ENCODE results near the gene ITGB6.
A peak's percentile ranks its signal among the peaks of the same experiment; 100 is the strongest.
"Not testable (repeated sequence)": the region's sequence is repeated elsewhere in the genome, so short reads cannot be mapped to it uniquely, and the experiment has no call there.

ITGB6 gene

GRCh38 chr2:160139991-160140390 is 60.1 kb downstream of the ITGB6 start:
- DNase-seq (ENCODE audit: low read depth): no peak

- DNase-seq (ENCODE audit: low read depth): no peak
Observed at GRCh38 chr2:160139350-160139749, 60.7 kb downstream of the ITGB6 start.

GRCh38 chr2:160138406-160138805 is 61.7 kb downstream of the ITGB6 start:
- DNase-seq (ENCODE audit: low read depth): no peak

GRCh38 chr2:160137464-160137863 is 62.6 kb downstream of the ITGB6 start:
- no peak for DNase-seq (ENCODE audit: low read depth)

GRCh38 chr2:160132761-160133160 is 67.3 kb downstream of the ITGB6 start:
- no peak for DNase-seq (ENCODE audit: low read depth)

- DNase-seq (ENCODE audit: low read depth): no peak
Observed at GRCh38 chr2:160126756-160127155, 73.3 kb downstream of the ITGB6 start.

GRCh38 chr2:160126315-160126714 is 73.8 kb downstream of the ITGB6 start:
- no peak for DNase-seq (ENCODE audit: low read depth)

GRCh38 chr2:160125828-160126227 is 74.2 kb downstream of the ITGB6 start:
- DNase-seq (ENCODE audit: low read depth): no peak

- no peak for DNase-seq (ENCODE audit: low read depth)
Observed at GRCh38 chr2:160125366-160125765, 74.7 kb downstream of the ITGB6 start.

- peak; percentile 12 for DNase-seq (ENCODE audit: low read depth)
Observed at GRCh38 chr2:160124571-160124970, 75.5 kb downstream of the ITGB6 start.

GRCh38 chr2:160114721-160115120 is 85.4 kb downstream of the ITGB6 start:
- DNase-seq (ENCODE audit: low read depth): not testable (repeated sequence)

GRCh38 chr2:160114020-160114419 is 86.1 kb downstream of the ITGB6 start:
- DNase-seq (ENCODE audit: low read depth): no peak

- DNase-seq (ENCODE audit: low read depth): no peak
Observed at GRCh38 chr2:160111951-160112798, 87.9 kb downstream of the ITGB6 start.

GRCh38 chr2:160110674-160111239 is 89.3 kb downstream of the ITGB6 start:
- DNase-seq (ENCODE audit: low read depth): no peak

- DNase-seq (ENCODE audit: low read depth): peak; percentile 76
Observed at GRCh38 chr2:160109939-160110673, 90.0 kb downstream of the ITGB6 start.

GRCh38 chr2:160109243-160109642 is 90.8 kb downstream of the ITGB6 start:
- no peak for DNase-seq (ENCODE audit: low read depth)

- no peak for DNase-seq (ENCODE audit: low read depth)
Observed at GRCh38 chr2:160108646-160109045, 91.4 kb downstream of the ITGB6 start.

GRCh38 chr2:160105366-160105765 is 94.7 kb downstream of the ITGB6 start:
- DNase-seq (ENCODE audit: low read depth): no peak

GRCh38 chr2:160104115-160104514 is 96.0 kb downstream of the ITGB6 start:
- no peak for DNase-seq (ENCODE audit: low read depth)

GRCh38 chr2:160097326-160097725 is 102.7 kb downstream of the ITGB6 start:
- DNase-seq (ENCODE audit: low read depth): no peak

- no peak for DNase-seq (ENCODE audit: low read depth)
Observed at GRCh38 chr2:160096409-160096808, 103.7 kb downstream of the ITGB6 start.

GRCh38 chr2:160092445-160092844 is 107.6 kb downstream of the ITGB6 start:
- no peak for DNase-seq (ENCODE audit: low read depth)

GRCh38 chr2:160091381-160091780 is 108.7 kb downstream of the ITGB6 start:
- DNase-seq (ENCODE audit: low read depth): peak; percentile 60
